K562 (cell line): Measurements from ENCODE around the gene NTM. TPM values are rescaled to one million over a fixed set of nuclear protein-coding genes. Genes with fewer than 3 reads are reported as not detected.

Source experiments
- CBX1 ChIP-seq: sonication (generic); IDR thresholded peaks from 2 replicates; pipeline ENCODE4 v1.6.1; 2016; ENCODE audit warnings: antibody characterized with exemption, low read depth, mild to moderate bottlenecking
- ESRRB ChIP-seq: fragments of 250-450 bp; sonication (Bioruptor Pico); IDR thresholded peaks from 2 replicates; pipeline ENCODE4 v1.5.0; 2020; ENCODE audit warnings: mild to moderate bottlenecking, moderate library complexity, borderline replicate concordance
- EWSR1 ChIP-seq: fragments of 450-650 bp; IDR thresholded peaks from 2 replicates; pipeline ENCODE4 v1.6.1; 2018; ENCODE audit warnings: borderline replicate concordance, mild to moderate bottlenecking, low read depth, moderate library complexity; ENCODE audit not compliant: partially characterized antibody
- HLTF ChIP-seq: fragments of 450-650 bp; IDR thresholded peaks from 2 replicates; pipeline ENCODE4 v1.6.1; 2016
- HNRNPH1 ChIP-seq: fragments of 200-400 bp; formaldehyde crosslinking; optimal IDR thresholded peaks from 2 replicates; pipeline ENCODE3; 2017; ENCODE audit warnings: low read depth, mild to moderate bottlenecking, low read length, moderate library complexity
- KAT7 ChIP-seq: sonication (generic); formaldehyde crosslinking; IDR thresholded peaks from 2 replicates; pipeline ENCODE4 v1.8.0; 2022; ENCODE audit warnings: missing genetic modification reagents, mild to moderate bottlenecking, borderline replicate concordance
- LCOR ChIP-seq: sonication (generic); formaldehyde crosslinking; IDR thresholded peaks from 2 replicates; pipeline ENCODE4 v1.8.0; 2022; ENCODE audit warnings: mild to moderate bottlenecking, missing genetic modification reagents
- MCM5 ChIP-seq: fragments of 450-650 bp; IDR thresholded peaks from 2 replicates; pipeline ENCODE4 v1.6.1; 2016; ENCODE audit warnings: low read depth
- MIER1 ChIP-seq: fragments of 450-650 bp; IDR thresholded peaks from 2 replicates; pipeline ENCODE4 v1.6.1; 2016; ENCODE audit warnings: antibody characterized with exemption, mild to moderate bottlenecking, low read depth
- RBM34 ChIP-seq: fragments of 200-400 bp; formaldehyde crosslinking; IDR thresholded peaks from 2 replicates; pipeline ENCODE4 v1.6.1; 2018; ENCODE audit warnings: low read length, borderline replicate concordance; ENCODE audit not compliant: insufficient read depth
- ZC3H4 ChIP-seq: sonication (generic); formaldehyde crosslinking; IDR thresholded peaks from 2 replicates; pipeline ENCODE4 v1.9.0; 2021; ENCODE audit warnings: missing genetic modification reagents, borderline replicate concordance
- ZNF12 ChIP-seq: sonication (generic); formaldehyde crosslinking; IDR thresholded peaks from 2 replicates; pipeline ENCODE4 v1.4.0; 2020; ENCODE audit warnings: mild to moderate bottlenecking, missing genetic modification reagents
- polyA plus RNA-seq, 8 experiments: library from polyadenylated mRNA; depleted of rRNA in 4 of 8; stranded (reverse) in 5 of 8; unstranded in 3 of 8; fragments of >200 nt; fragmentation: Nextera tagmentation in 2 of 8; fragmentation: Illumina TruSeq in 1 of 8; extraction: Ambion mirVana in 2 of 8; extraction: Trizol in 1 of 8; gene quantifications; 2 replicates each; pipeline versions ENCODE4 v1.2.1 to v1.2.3, GENCODE V29; 2011 to 2014; ENCODE audit warnings: inconsistent platforms in 1 of 8, missing spikeins in 1 of 8
- total RNA-seq, 7 experiments: library from RNA; depleted of rRNA in 6 of 7; stranded (reverse); fragments of >200 nt in 6 of 7; fragmentation: Illumina TruSeq in 2 of 7; extraction: Trizol in 2 of 7; gene quantifications; 2 replicates each; pipeline versions ENCODE4 v1.2.1 to v1.2.3, GENCODE V29; 2011 to 2021; ENCODE audit warnings: low replicate concordance in 1 of 7
- TF ChIP-seq, protein P1 (sequence below): fragments of 250-450 bp; sonication (Bioruptor Pico); IDR thresholded peaks from 2 replicates; pipeline ENCODE4 v1.4.0; 2020; ENCODE audit warnings: mild to moderate bottlenecking, moderate library complexity, borderline replicate concordance

NTM gene
- total and polyA plus RNA-seq, 9 of the 15 experiments (the other 6 are each of a cell fraction or from before 2014, with no cell fraction given) = not detected

DNA sequence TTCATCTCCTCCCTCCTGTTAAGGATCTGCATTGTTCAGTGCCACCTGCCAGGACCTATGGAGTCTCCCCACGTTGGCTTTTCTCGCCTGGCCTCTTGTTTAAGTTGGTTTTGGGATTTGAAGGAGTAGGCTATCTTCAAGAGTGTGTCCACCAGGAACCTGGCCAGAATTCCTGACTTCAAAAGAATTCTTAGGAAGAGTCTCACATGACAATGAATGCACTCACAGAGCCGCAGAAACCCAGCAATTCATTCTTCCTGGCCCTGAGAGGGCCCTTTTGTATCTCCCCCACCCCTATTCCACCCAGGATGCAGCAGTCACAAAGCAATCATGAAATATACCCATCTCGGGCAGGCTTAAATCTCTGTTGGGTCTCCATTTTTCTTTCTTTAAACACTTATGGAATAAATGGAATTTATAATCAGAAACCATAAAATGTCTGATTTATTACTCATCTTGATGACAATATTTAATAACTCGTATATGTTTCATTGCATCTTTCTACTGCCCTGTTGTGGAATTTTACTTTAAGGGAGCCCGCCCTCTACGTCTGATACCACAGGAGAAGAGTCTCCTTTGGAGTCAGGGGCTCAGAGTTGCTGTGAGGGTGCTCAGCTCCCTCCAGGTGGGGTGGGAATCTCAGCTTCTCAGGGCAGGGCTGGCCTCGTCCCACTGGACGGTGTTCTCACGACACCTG is 507.0 kb downstream of the NTM start (continued):
- TF ChIP-seq RBM34 (no peak), EWSR1 (no peak), MIER1 (no peak), ESRRB (no peak), ZC3H4 (CRISPR knock-in tag) (no peak), MCM5 (no peak), ZNF12 (no peak), HLTF (no peak), HNRNPH1 (no peak), LCOR (CRISPR knock-in tag) (no peak), CBX1 (no peak), KAT7 (CRISPR knock-in tag) (no peak)
- TF ChIP-seq, protein P1, sequence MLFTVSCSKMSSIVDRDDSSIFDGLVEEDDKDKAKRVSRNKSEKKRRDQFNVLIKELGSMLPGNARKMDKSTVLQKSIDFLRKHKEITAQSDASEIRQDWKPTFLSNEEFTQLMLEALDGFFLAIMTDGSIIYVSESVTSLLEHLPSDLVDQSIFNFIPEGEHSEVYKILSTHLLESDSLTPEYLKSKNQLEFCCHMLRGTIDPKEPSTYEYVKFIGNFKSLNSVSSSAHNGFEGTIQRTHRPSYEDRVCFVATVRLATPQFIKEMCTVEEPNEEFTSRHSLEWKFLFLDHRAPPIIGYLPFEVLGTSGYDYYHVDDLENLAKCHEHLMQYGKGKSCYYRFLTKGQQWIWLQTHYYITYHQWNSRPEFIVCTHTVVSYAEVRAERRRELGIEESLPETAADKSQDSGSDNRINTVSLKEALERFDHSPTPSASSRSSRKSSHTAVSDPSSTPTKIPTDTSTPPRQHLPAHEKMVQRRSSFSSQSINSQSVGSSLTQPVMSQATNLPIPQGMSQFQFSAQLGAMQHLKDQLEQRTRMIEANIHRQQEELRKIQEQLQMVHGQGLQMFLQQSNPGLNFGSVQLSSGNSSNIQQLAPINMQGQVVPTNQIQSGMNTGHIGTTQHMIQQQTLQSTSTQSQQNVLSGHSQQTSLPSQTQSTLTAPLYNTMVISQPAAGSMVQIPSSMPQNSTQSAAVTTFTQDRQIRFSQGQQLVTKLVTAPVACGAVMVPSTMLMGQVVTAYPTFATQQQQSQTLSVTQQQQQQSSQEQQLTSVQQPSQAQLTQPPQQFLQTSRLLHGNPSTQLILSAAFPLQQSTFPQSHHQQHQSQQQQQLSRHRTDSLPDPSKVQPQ (CRISPR knock-in tag) = no peak
